Neuronal stem cell (in vitro differentiated cells): Measurements from ENCODE around the gene PAFAH2.

Experiments
- DNase-seq: peaks from one replicate; pipeline ENCODE4 v3.0.0-alpha.2; 2013; ENCODE audit warnings: low spot score
- H2AFZ ChIP-seq: one replicate; pipeline ENCODE4 v1.6.1; 2013; ENCODE audit warnings: mild to moderate bottlenecking, low read length, inconsistent platforms
- H2AK5ac ChIP-seq: 2 replicates; pipeline ENCODE4 v1.6.1; 2013; ENCODE audit warnings: low read depth, mild to moderate bottlenecking, inconsistent platforms, low read length, moderate library complexity, mixed read lengths
- H2BK120ac ChIP-seq: 2 replicates; pipeline ENCODE4 v1.6.1; 2013; ENCODE audit warnings: low read depth, mild to moderate bottlenecking, inconsistent platforms, low read length, moderate library complexity, mixed read lengths
- H2BK12ac ChIP-seq: one replicate; pipeline ENCODE4 v1.6.1; 2013; ENCODE audit warnings: low read length, inconsistent platforms
- H2BK15ac ChIP-seq: 2 replicates; pipeline ENCODE4 v1.6.1; 2013; ENCODE audit warnings: mild to moderate bottlenecking, low read length, inconsistent platforms, mixed read lengths
- H2BK5ac ChIP-seq: one replicate; pipeline ENCODE4 v1.6.1; 2013; ENCODE audit warnings: inconsistent platforms, mild to moderate bottlenecking, low read length, moderate library complexity
- H3K14ac ChIP-seq: one replicate; pipeline ENCODE4 v1.6.1; 2013; ENCODE audit warnings: low read length, inconsistent platforms
- H3K18ac ChIP-seq: 2 replicates; pipeline ENCODE4 v1.6.1; 2013; ENCODE audit warnings: low read length, inconsistent platforms
- H3K23ac ChIP-seq: 2 replicates; pipeline ENCODE4 v1.6.1; 2013; ENCODE audit warnings: low read depth, mild to moderate bottlenecking, mixed read lengths, low read length, inconsistent platforms; ENCODE audit not compliant: poor library complexity
- H3K27ac ChIP-seq: replicated peaks from 3 replicates; pipeline ENCODE4 v1.5.1; 2013; ENCODE audit warnings: low read length, inconsistent platforms
- H3K27me3 ChIP-seq, 3 experiments: 2 replicates each; pipeline ENCODE4 v1.6.1; 2013; ENCODE audit warnings: low read length in 3 of 3, mild to moderate bottlenecking in 2 of 3, inconsistent platforms in 1 of 3, low read depth in 1 of 3, mixed read lengths in 1 of 3, moderate library complexity in 1 of 3; ENCODE audit not compliant: control insufficient read depth in 3 of 3, insufficient read depth in 3 of 3
- H3K36me3 ChIP-seq, 2 donors: replicated peaks in 1 of 2; 2 replicates each; pipeline ENCODE4 v1.6.1; 2013; ENCODE audit warnings: low read length in 2 of 2; ENCODE audit not compliant: control insufficient read depth in 2 of 2, insufficient read depth in 2 of 2
- H3K4ac ChIP-seq: 2 replicates; pipeline ENCODE4 v1.6.1; 2013; ENCODE audit warnings: inconsistent platforms, mild to moderate bottlenecking, low read length, moderate library complexity
- H3K4me1 ChIP-seq, 2 donors: 1 replicate in 1 of 2; 2 replicates in 1 of 2; pipeline ENCODE4 v1.6.1; 2013; ENCODE audit warnings: low read length in 2 of 2, low read depth in 1 of 2; ENCODE audit not compliant: control insufficient read depth in 2 of 2, insufficient read depth in 1 of 2
- H3K4me2 ChIP-seq: one replicate; pipeline ENCODE4 v1.6.1; 2013; ENCODE audit warnings: mild to moderate bottlenecking, low read length, inconsistent platforms; ENCODE audit not compliant: insufficient read depth, poor library complexity, severe bottlenecking
- H3K4me3 ChIP-seq, 2 donors: 2 replicates each; pipeline ENCODE4 v1.5.1; 2013; ENCODE audit warnings: low read length in 2 of 2, mild to moderate bottlenecking in 2 of 2, inconsistent platforms in 1 of 2, moderate library complexity in 1 of 2
- H3K79me1 ChIP-seq: one replicate; pipeline ENCODE4 v1.6.1; 2013; ENCODE audit warnings: low read depth, mild to moderate bottlenecking, inconsistent platforms, low read length, moderate library complexity
- H3K9ac ChIP-seq: one replicate; pipeline ENCODE4 v1.6.1; 2013; ENCODE audit warnings: mild to moderate bottlenecking, low read depth, low read length, inconsistent platforms; ENCODE audit not compliant: poor library complexity
- H3K9me3 ChIP-seq, 2 donors: replicated peaks in 1 of 2; 2 replicates each; pipeline versions ENCODE3 to v1.6.1; 2013; ENCODE audit warnings: low read length in 2 of 2, mild to moderate bottlenecking in 2 of 2, inconsistent platforms in 1 of 2, low read depth in 1 of 2, mixed read lengths in 1 of 2, moderate library complexity in 1 of 2; ENCODE audit not compliant: control insufficient read depth in 2 of 2, insufficient read depth in 1 of 2
- H4K8ac ChIP-seq: one replicate; pipeline ENCODE4 v1.6.1; 2013; ENCODE audit warnings: low read depth, mild to moderate bottlenecking, inconsistent platforms, low read length, moderate library complexity
- H4K91ac ChIP-seq: one replicate; pipeline ENCODE4 v1.6.1; 2013; ENCODE audit warnings: low read length, low read depth, mild to moderate bottlenecking, inconsistent platforms; ENCODE audit not compliant: poor library complexity
- WGBS, 2 donors: extraction: QIAGEN DNeasy Blood & Tissue Kit; methylation state at CpG; one replicate each; pipeline ENCODE4 v1.1.7; 2013; ENCODE audit warnings: missing lambda C conversion rate in 2 of 2, mixed read lengths in 1 of 2; ENCODE audit not compliant: insufficient read length in 2 of 2, insufficient replicate concordance in 1 of 2; ENCODE audit errors: extremely low coverage in 2 of 2; 5-methylcytosine and 5-hydroxymethylcytosine counted together

PAFAH2 gene

DNA sequence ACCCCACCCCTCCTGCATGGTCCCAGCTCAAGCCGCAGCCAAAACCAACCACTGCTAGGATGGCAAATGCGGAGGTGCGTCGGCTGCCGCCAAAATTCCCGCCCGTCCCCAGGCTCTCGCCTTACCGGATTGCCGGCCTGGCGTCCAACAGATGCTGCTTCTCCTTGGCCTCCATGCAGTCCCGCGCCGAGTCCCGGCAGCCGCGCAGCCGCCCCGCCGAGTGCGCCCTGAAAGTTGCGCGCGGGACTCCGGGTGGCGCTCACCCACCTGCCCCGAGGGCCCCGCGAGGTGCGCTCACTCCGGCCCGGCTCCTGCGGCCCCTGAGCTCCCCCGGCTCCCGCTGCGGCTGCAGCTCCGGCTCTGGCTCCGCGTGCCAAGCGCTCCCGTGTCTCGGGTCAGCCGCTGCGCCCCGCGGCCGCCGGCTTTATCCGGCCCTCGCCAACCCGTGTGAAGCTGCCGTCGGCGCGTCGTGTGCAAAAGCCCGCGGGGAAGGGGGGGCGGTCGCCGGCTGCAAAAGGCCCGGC, 47.9 kb upstream of the PAFAH2 start, which contains the start of gene SLC30A2:
Gene SLC30A2, minus strand, starts transcription at position 397 of the 524 bp plus-strand sequence. Its CDS starts 222 bp downstream, at position 175.
- Histone ChIP-seq H2BK15ac (peak within 1 kb of the TSS; percentile 79), H3K14ac (no peak within 1 kb of the TSS), H3K4me3 (peak within 1 kb of the TSS; percentile 24 to 59), H3K23ac (peak within 1 kb of the TSS; percentile 49), H4K91ac (no peak within 1 kb of the TSS), H3K4ac (no peak within 1 kb of the TSS), H3K9me3 (peaks cover 0 to 2% of the 10 kb centered on the region in 2 donors), H2AFZ (peak within 1 kb of the TSS; percentile 85), H4K8ac (peak within 1 kb of the TSS; percentile 19), H3K4me1 (peaks cover 0 to 8% of the 10 kb centered on the region in 2 donors), H3K27ac (no peak within 1 kb of the TSS), H2AK5ac (peak within 1 kb of the TSS; percentile 40), H3K27me3 (peaks cover 21 to 93% (median 70%) of the 10 kb centered on the region in 3 experiments), H2BK5ac (no peak within 1 kb of the TSS), H2BK12ac (no peak within 1 kb of the TSS), H2BK120ac (no peak within 1 kb of the TSS), H3K79me1 (no peaks in the 10 kb centered on the region), H3K36me3 (no peaks in the 10 kb centered on the region), H3K4me2 (peak within 1 kb of the TSS; percentile 63), H3K9ac (peak within 1 kb of the TSS; percentile 73), H3K18ac (peak within 1 kb of the TSS; percentile 86)
- DNase-seq: no peak
- WGBS, 2 donors: no CpG with 5 or more reads among the region's 62 CpGs

DNA sequence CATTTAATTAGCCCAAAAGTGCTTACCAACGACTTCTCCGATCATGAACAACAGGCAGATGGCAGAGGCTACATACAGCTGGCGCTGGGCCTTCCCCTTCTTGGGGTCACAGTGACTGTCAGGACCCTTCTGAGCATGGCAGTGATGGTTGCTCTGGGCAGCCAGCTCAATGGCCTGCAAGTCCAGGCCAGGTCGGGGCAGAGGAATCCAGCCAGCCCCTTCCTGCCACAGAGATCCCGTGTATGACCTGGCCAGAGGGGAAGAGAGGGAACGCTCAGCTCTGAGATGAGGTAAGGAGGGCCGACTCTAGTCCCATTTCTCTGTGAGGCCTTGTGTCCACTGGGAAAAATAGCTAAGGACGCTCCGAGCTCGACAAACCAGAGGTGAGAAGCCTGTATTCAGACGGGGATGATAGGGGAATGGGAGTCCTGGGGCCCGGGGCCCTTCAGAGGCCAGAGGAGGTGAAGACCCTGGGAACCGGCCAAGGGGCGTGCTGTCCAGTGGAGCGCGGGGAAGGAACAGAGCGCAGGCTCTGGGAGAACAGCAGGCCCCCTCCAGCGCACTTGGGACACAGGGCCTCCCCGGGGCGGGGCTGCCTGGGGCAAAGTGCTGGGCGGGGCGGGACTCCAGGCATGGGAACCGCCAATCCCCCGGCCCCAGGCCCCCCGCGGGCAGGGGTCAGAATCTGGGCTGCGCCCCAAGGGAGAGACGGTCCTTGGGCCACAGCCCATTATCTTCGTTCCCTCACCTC, 47.3 kb upstream of the PAFAH2 start:
- peak overlapping the region; percentile 24 to 59 for H3K4me3 ChIP-seq
- H4K8ac ChIP-seq: no peak overlapping the region
- H2BK5ac ChIP-seq: no peak overlapping the region
- no peak overlapping the region for H3K4ac ChIP-seq
- WGBS, 2 donors: no CpG with 5 or more reads among the region's 29 CpGs
- H3K27me3 ChIP-seq: peaks cover 21 to 89% (median 70%) of the 10 kb centered on the region in 3 experiments
- peak overlapping the region; percentile 73 for H3K9ac ChIP-seq
- H3K4me1 ChIP-seq: peaks cover 0 to 8% of the 10 kb centered on the region in 2 donors
- no peaks in the 10 kb centered on the region for H3K36me3 ChIP-seq
- no peak overlapping the region for H4K91ac ChIP-seq
- H2AK5ac ChIP-seq: no peak overlapping the region
- H3K23ac ChIP-seq: peak overlapping the region; percentile 32
- peaks cover 0 to 2% of the 10 kb centered on the region in 2 donors for H3K9me3 ChIP-seq
- H3K14ac ChIP-seq: no peak overlapping the region
- H2BK15ac ChIP-seq: peak overlapping the region; percentile 34
- no peaks in the 10 kb centered on the region for H3K79me1 ChIP-seq
- no peak overlapping the region for H3K27ac ChIP-seq
- no peak for DNase-seq
- no peak overlapping the region for H2BK12ac ChIP-seq
- peak overlapping the region; percentile 63 for H3K4me2 ChIP-seq
- H2BK120ac ChIP-seq: no peak overlapping the region
- peak overlapping the region; percentile 85 for H2AFZ ChIP-seq
- H3K18ac ChIP-seq: peak overlapping the region; percentile 86

DNA sequence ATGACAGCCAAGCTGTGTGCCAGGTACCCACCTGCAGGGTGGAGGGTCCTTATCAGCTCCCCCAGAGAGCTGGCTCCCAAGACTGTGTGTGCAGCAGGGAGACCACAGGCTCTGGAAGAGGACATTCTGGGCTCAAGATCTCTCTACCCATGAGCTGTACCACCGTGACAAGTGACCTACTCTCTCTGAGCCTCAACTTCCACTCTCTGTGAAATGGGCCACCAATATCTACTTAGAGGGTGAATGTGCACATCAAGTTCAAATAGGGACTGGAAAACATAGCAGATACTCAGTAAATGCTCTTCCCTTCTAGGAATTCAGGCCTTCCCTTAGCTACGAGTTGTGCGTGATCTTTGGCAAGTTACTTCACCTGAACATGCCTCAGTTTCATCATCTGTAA, 46.6 kb upstream of the PAFAH2 start:
- Histone ChIP-seq H2BK12ac (no peak overlapping the region), H3K27me3 (peaks cover 21 to 84% (median 67%) of the 10 kb centered on the region in 3 experiments), H2AFZ (no peak overlapping the region), H3K9ac (peak overlapping the region; percentile 30), H3K23ac (peak overlapping the region; percentile 9), H3K36me3 (no peaks in the 10 kb centered on the region), H3K4me2 (no peak overlapping the region), H3K79me1 (no peaks in the 10 kb centered on the region), H4K91ac (no peak overlapping the region), H3K18ac (peak overlapping the region; percentile 39), H3K4ac (no peak overlapping the region), H4K8ac (no peak overlapping the region), H3K4me3 (no peak overlapping the region), H2BK120ac (no peak overlapping the region), H2BK15ac (no peak overlapping the region), H2BK5ac (no peak overlapping the region), H3K27ac (no peak overlapping the region), H3K9me3 (peaks cover 0 to 2% of the 10 kb centered on the region in 2 donors), H3K4me1 (peaks cover 0 to 8% of the 10 kb centered on the region in 2 donors), H2AK5ac (no peak overlapping the region), H3K14ac (no peak overlapping the region)
- WGBS, 2 donors: no CpG with 5 or more reads among the region's 3 CpGs
- DNase-seq: no peak

DNA sequence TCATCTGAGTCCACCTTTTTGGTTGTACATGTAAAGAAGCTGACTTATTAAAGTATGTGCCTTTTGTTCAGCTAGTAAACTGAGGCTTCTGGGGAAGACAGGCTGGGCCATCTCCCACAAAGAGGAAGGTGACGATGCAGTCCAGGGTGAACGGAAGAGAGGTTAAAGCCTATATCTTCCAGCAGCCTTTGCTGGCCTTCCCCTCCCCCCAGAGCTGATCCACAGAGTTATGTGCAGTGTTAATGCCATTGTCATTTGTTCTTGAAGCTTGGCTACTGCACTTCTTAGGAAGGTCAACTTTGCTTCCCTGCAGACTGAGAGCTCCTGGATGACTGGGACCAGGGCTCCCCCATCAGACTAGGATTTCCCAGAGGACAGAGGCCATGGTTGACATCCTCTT, 45.9 kb upstream of the PAFAH2 start:
- Histone ChIP-seq H3K4ac (no peak overlapping the region), H2BK15ac (no peak overlapping the region), H3K23ac (no peak overlapping the region), H3K4me1 (peaks cover 0 to 8% of the 10 kb centered on the region in 2 donors), H3K9ac (no peak overlapping the region), H3K27ac (no peak overlapping the region), H3K79me1 (no peaks in the 10 kb centered on the region), H2BK120ac (no peak overlapping the region), H2BK5ac (no peak overlapping the region), H3K9me3 (peaks cover 0 to 2% of the 10 kb centered on the region in 2 donors), H4K8ac (no peak overlapping the region), H2BK12ac (no peak overlapping the region), H4K91ac (no peak overlapping the region), H3K27me3 (peaks cover 21 to 84% (median 62%) of the 10 kb centered on the region in 3 experiments), H2AFZ (no peak overlapping the region), H3K14ac (no peak overlapping the region), H3K4me2 (no peak overlapping the region), H3K4me3 (no peak overlapping the region), H3K36me3 (no peaks in the 10 kb centered on the region), H3K18ac (no peak overlapping the region), H2AK5ac (no peak overlapping the region)
- DNase-seq: no peak
- WGBS, 2 donors: no CpG with 5 or more reads among the region's 2 CpGs
